ENCODE results near the gene INO80E.
"Not testable (repeated sequence)": the region's sequence is repeated elsewhere in the genome, so short reads cannot be mapped to it uniquely, and the experiment has no call there.

INO80E gene

GRCh38 chr16:30009990-30010843 lies 14.2 kb downstream of the INO80E start:
- DNase-seq (ENCODE audit: low read depth, low spot score), result no peak

GRCh38 chr16:30010844-30011713 lies 15.0 kb downstream of the INO80E start, which contains the start of gene DOC2A:
TSS of gene DOC2A (minus strand) at chr16:30011027. CDS start at chr16:30010222, 805 bp downstream.
- no peak for DNase-seq (ENCODE audit: low read depth, low spot score)

GRCh38 chr16:30011714-30012504 lies 15.9 kb downstream of the INO80E start:
- DNase-seq (ENCODE audit: low read depth, low spot score), result no peak

- not testable (repeated sequence) for DNase-seq (ENCODE audit: low read depth, low spot score)
Measured at GRCh38 chr16:30012598-30012997, 16.6 kb downstream of the INO80E start.

- not testable (repeated sequence) for DNase-seq (ENCODE audit: low read depth, low spot score)
Measured at GRCh38 chr16:30015450-30015849, 19.4 kb downstream of the INO80E start.

- no peak for DNase-seq (ENCODE audit: low read depth, low spot score)
Measured at GRCh38 chr16:30016555-30017276, 20.7 kb downstream of the INO80E start.

GRCh38 chr16:30017277-30017656 lies 21.2 kb downstream of the INO80E start:
- DNase-seq (ENCODE audit: low read depth, low spot score), result no peak

- DNase-seq (ENCODE audit: low read depth, low spot score), result not testable (repeated sequence)
Measured at GRCh38 chr16:30017937-30018336, 21.9 kb downstream of the INO80E start.

GRCh38 chr16:30018731-30019158 lies 22.7 kb downstream of the INO80E start:
- no peak for DNase-seq (ENCODE audit: low read depth, low spot score)

GRCh38 chr16:30022887-30023286 lies 26.8 kb downstream of the INO80E start, which contains the start of gene C16orf92:
TSS of gene C16orf92 (plus strand) at chr16:30023198. CDS start at chr16:30023341, 143 bp downstream.
- no peak for DNase-seq (ENCODE audit: low read depth, low spot score)

- no peak for DNase-seq (ENCODE audit: low read depth, low spot score)
Measured at GRCh38 chr16:30023586-30023985, 27.5 kb downstream of the INO80E start.

GRCh38 chr16:30024451-30024850 lies 28.4 kb downstream of the INO80E start:
- no peak for DNase-seq (ENCODE audit: low read depth, low spot score)

GRCh38 chr16:30025156-30025555 lies 29.1 kb downstream of the INO80E start:
- no peak for DNase-seq (ENCODE audit: low read depth, low spot score)

- no peak for DNase-seq (ENCODE audit: low read depth, low spot score)
Measured at GRCh38 chr16:30025574-30025973, 29.5 kb downstream of the INO80E start.

- no peak for DNase-seq (ENCODE audit: low read depth, low spot score)
Measured at GRCh38 chr16:30026449-30026848, 30.4 kb downstream of the INO80E start.

- no peak for DNase-seq (ENCODE audit: low read depth, low spot score)
Measured at GRCh38 chr16:30027588-30028437, 31.8 kb downstream of the INO80E start.

- peak; percentile 81 for DNase-seq (ENCODE audit: low read depth, low spot score)
Measured at GRCh38 chr16:30028438-30029076, 32.5 kb downstream of the INO80E start.

GRCh38 chr16:30030011-30030685 lies 34.1 kb downstream of the INO80E start:
- no peak for DNase-seq (ENCODE audit: low read depth, low spot score)
